GM12801 (cell line): ENCODE measurements around the gene SUCLA2.

Experiments
- TF ChIP-seq, protein P1 (sequence below): IDR thresholded peaks from one replicate; pipeline ENCODE4 v1.5.1; 2011; ENCODE audit warnings: control low read depth; ENCODE audit not compliant: insufficient read length; ENCODE audit errors: extremely low read depth

SUCLA2 gene

DNA sequence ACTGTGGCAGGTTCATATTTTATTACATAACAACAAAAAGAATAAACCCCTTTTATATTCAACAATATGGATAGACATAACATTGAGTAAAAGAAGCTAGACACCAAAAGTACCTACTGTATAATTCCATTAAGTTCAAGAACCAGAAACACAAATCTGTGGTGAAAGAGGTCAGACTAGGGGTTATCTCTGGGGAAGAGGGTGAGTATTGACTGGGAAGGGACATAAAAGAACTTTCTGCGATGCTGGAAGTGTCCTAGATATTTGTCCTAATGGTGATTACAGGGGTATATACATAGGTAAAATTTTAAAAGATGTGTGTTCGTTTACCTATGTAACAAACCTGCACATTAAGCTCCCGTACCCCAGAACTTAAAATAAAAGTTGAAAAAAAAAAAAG lies 103.0 kb downstream of the SUCLA2 start:
- TF ChIP-seq, protein P1, sequence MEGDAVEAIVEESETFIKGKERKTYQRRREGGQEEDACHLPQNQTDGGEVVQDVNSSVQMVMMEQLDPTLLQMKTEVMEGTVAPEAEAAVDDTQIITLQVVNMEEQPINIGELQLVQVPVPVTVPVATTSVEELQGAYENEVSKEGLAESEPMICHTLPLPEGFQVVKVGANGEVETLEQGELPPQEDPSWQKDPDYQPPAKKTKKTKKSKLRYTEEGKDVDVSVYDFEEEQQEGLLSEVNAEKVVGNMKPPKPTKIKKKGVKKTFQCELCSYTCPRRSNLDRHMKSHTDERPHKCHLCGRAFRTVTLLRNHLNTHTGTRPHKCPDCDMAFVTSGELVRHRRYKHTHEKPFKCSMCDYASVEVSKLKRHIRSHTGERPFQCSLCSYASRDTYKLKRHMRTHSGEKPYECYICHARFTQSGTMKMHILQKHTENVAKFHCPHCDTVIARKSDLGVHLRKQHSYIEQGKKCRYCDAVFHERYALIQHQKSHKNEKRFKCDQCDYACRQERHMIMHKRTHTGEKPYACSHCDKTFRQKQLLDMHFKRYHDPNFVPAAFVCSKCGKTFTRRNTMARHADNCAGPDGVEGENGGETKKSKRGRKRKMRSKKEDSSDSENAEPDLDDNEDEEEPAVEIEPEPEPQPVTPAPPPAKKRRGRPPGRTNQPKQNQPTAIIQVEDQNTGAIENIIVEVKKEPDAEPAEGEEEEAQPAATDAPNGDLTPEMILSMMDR, result no peak

DNA sequence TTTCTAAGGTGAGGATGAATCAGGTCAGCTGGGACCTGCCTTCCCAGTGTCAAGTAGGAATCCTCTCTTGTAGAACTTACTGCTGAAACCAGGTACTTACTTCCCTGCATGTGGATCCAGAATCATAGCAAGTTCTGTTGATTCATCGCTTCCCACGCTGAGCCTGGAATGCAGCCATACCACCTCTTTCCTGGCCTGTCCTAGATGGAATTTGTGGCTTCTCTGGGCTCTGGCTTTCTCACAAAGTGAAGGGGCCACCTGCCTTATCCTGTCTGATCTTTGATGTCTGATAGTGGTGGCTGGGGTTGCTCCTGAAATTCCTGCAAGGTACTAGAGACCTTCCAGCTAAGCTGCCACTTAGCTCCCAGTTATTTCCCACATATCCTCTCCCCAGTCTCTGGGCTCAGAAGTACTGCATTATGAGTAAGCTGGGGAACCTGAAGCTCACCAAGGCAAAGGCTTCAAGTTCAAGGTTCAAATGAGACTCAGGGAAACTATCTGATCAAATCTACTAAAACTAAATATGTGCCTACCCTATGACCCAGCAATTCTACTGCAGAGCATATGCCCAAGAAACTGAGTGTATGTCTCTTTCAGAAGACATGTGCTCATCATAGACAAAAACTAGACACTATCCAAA lies 103.5 kb downstream of the SUCLA2 start:
- TF ChIP-seq, protein P1, result no peak

DNA sequence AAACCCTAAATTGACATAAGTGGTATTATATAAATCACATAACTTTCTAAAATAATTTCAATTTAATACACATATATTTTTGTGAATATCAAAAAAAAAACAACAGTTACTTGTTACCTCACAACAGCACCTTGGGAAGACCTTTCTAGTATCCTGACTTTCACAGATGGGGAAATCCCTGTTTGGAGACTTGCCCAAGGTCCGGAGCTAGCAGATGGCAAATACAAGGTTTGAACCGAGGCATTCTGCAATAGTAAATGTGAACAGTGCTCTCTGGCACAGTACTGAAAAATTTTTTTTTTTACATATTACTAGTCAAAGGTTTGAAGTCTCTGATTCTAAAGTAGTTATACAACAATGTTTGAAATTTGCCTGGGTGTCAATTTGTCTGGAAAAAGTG lies 104.5 kb downstream of the SUCLA2 start:
- TF ChIP-seq, protein P1, result no peak

DNA sequence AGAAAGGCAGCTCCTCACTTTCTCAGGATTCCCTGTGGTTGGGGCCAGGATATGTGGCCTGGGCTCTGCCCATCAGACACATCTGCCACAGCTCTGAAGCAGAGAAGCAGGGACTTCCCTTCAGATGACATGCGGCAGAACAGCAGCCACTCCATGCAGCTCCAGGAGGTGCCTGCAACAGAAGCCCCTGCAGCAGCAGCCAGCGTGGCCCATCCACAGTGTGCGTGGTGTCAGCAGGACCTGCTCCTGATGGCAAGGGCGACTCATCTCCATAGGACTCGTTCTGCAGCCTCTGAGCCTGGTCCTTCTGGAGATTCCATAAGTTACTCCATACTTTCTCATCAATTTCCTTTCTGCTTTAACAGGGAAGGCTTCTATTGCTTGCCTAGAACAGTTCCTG lies 105.0 kb downstream of the SUCLA2 start:
- TF ChIP-seq, protein P1, result no peak

DNA sequence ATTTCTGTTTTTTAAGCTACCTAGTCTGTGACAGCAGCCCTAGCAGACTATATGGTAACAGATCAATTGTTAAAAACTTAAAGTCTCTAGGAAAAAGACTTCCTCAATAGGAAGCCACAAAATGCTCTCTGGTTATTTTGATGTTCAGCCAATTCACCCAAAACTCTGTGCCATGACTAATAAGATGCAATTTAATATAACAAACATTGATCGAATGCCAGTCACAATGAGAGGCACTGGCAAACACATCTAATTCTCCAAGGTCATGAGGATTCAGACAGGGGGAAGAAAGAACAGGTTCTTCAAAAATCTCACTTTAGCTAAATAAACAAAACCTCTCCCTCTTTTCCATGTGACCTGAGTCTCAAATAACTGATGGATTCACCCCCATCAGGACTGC lies 107.5 kb downstream of the SUCLA2 start:
- TF ChIP-seq, protein P1, result no peak
